Activated CD4-positive, alpha-beta T cell treated with anti-CD3 and anti-CD28 coated beads for 48 hours (primary cell): ENCODE data around the gene GSG1.

Experiments used
- DNase-seq: peaks from one replicate; pipeline ENCODE4 v3.0.0-alpha.2; 2020

Gene GSG1

DNA sequence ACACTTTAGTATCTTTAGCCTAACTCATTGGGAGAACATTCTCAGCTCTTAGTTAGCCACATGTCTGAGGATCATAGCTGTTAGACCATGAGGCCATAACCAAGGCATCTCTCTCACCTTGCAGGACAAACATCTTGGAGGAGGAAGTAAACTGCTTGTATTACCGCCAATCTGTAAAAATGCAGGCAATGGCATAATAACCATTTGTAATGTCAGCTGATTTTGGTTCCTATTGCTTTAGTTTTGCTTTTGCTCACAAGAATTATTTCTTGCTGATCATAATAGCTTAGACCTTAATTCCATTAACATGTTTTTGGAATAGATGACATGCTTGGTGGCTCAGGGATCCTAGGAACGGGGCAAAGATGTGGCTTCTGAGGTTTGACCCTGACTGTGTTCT, 16.4 kb upstream of the GSG1 start:
- no peak for DNase-seq

DNA sequence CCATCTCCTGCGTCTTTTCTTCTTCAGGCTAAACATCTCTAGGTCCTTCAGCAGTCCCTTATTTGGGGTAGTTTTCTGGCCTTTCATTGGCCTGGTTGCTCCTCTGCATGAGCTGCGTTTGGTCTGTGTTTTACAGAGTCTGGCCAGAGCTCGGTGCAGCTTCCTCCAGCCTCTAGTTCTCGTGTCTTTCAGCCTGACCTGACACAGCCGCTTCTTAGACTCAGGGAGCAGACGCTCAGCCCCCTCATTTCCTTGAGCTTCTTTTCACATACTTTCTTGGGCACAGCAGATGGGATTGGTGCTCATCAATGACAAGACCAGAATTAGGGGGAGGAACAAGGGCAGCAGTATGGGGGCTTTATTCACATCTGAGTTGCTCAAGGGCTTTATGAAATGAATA, 13.6 kb upstream of the GSG1 start:
- DNase-seq = no peak

DNA sequence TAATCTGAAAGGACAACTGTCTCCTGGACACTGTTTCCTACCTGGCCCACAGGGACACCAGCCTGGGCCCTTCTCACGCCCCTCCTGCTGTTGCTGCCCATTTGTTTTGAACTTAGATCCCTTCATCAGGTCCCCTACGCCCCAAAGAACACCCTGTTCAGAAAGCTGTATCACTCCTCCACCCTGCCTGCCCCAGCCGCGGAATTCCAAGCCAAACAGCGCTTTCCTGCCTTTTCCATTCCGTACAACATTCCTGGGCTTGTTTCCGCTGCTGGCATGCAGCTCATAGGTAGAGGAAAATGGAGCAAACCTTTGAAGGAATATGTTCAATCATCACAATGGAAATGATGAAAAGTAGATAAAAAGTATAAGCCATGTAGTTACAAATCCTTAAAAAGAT, 12.8 kb upstream of the GSG1 start:
- DNase-seq = no peak

DNA sequence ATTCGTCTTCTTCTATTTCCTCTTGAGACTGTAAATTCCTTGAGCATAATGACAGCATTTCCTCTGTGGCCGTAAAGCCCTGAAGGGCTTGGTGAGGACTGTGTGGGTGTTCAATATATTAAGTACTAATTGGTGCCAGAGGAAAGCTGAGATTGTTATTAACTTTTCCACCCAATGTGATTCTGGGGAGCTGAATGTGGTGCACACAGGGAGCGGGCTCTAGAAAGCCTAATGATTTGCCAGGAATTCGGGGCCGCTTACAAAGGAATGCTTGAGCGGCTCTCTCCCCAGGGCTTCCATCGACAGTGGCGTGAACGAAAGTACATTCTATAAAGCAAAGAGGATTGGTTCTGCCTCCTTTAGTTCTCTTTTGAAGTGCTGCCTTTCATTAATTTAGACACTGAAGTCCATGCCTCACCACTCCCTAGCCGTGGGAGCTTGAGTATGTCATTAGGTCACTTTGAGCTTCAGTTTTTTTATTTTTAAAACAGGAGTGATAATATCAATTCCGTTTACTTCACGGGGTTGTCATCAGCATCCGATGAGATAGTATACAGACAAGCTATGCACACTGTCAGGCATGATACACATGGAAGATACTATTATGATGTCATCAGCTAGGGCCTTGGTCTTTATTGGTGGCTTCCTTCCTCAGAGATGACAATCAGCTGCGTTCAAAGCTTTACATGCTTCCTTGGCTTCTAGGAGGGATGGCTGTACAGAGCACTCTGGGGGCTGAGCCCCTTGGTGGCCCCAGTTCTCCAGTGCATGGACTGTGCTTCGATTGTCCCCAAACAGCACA, 11.0 kb upstream of the GSG1 start:
- DNase-seq = no peak

DNA sequence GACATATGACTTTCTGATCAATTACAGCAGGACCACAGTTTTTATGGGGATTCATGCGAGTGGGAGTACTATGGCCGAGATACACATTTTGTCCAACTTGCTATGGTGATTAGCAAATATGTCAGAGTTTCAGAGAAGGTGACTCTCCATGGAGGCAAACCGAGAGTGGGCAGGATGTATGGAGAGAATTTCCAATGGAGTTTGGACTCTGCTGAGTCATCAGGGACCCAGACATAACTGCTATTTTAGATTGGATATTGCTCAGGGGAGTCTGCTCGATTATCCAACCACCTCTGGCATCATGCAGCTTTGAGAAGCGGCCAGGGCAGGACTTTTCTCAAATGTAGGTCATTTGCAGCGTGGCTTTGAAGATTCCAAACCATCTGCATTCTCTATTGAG, 9.5 kb upstream of the GSG1 start:
- no peak for DNase-seq

DNA sequence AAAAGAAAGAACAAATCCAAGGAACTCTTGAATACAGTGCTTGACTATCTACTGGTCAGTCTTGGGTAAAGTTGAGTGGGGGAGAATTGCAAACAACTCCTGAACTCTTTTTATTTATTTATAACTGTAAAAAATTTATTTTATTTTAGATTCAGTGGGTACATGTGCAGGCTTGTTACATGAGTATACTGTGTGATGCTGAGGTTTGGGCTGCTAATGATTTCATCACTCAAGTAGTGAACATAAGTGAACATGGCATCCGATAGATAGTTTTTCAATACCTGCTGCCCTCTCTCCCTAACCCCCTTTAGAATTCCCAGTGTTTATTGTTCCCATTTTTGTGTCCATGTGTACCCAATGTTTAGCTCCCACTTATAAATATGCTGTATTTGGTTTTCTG, 3.2 kb upstream of the GSG1 start:
- DNase-seq = no peak

DNA sequence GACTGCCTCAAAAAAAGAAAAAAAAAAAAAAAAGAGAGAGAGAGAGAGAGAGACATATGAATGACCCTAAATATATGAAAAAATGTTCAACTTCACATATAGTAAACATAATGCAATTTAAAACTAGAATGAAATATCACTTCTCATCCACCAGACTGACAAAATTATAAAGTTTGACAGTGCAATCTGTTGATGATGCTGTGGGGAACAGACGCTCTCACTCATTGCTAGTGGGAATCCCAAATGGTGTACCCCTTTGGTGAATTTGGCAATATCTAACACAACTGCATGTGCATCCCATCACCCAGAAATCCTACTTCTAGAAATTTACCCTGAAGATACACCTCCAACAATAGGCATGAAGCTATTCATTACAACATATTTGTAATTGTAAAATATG, 2.3 kb upstream of the GSG1 start:
- DNase-seq = no peak

DNA sequence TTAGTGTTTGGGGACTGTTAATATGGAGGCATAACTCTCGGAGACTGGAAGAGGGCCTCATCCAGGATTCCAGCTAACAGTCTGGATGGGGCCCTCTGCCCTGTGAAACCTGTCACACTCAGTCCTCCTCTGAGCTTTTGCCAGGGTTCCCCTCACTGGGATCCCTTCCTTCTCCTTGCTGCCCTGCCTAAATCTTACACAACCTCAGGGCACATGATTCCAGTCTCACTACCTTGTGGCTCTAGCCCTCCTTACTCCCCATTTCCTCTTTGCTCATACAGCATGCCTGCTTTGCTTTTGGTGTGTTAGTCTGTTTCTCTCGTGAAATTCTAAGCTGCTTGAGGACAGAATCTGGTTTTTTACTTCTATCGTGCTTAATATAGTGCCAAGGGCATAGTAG, 942 bp upstream of the GSG1 start:
- no peak for DNase-seq

DNA sequence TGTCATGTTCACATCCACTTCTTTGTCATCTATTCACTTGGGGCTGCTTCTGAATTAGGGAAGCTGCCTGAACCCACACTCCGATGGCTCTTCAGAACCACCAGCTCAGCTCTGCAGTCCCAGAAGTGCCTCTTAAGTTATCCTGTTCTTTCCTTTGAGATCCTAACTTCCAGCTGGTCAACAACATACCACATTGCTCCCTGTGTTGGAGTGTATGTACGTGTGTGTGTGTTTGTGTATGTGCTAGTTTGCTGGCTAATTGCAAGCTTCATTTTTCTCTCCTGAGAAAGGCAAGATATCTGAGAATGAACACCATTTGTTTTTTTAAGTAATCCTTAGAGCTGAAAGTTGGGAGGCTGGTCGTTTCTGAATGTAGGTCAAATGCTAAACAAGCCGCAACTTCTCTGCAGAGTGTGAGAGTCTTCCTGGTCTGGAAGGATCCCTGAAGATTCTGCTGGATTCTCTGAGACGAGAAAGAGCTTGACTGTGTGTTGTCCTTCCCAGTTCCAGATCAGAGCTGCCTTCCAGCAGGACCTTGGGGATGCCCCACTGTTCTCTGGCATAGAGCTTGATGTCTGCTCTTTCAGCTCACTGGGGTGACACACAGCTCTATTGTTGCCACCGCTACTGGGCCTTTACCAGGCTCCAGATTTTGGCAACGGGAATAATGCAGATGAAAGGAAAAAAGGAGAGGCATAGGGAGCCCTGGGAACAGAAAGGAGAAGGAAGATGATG, 839 bp downstream of the GSG1 start:
- DNase-seq = no peak

DNA sequence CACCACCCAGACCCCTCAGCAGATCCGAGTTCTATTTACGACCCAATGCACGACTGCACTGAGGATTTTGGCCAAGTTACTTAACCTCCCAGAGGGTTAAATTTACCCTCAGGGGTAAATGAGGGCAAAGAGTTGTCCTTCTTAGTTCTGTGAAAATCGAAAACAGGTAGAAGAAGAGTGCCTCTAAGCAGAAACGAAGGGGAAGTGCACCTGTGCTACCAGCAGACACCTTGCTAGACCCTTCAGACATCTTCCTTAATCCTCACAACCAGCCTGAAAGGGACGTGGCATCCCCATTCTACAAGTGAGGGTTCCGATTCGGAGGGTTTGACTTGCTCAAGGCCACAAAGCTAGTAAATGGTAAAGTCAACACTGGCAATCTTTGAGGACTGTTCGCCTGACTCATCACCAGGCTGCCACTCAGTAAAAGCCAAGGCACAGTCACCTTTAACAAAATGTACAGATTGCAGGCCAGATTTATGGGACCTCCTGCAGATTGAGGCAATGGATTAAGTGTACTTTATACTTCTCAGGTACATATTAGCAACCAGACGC, 1.6 kb downstream of the GSG1 start:
- DNase-seq = peak; percentile 47

DNA sequence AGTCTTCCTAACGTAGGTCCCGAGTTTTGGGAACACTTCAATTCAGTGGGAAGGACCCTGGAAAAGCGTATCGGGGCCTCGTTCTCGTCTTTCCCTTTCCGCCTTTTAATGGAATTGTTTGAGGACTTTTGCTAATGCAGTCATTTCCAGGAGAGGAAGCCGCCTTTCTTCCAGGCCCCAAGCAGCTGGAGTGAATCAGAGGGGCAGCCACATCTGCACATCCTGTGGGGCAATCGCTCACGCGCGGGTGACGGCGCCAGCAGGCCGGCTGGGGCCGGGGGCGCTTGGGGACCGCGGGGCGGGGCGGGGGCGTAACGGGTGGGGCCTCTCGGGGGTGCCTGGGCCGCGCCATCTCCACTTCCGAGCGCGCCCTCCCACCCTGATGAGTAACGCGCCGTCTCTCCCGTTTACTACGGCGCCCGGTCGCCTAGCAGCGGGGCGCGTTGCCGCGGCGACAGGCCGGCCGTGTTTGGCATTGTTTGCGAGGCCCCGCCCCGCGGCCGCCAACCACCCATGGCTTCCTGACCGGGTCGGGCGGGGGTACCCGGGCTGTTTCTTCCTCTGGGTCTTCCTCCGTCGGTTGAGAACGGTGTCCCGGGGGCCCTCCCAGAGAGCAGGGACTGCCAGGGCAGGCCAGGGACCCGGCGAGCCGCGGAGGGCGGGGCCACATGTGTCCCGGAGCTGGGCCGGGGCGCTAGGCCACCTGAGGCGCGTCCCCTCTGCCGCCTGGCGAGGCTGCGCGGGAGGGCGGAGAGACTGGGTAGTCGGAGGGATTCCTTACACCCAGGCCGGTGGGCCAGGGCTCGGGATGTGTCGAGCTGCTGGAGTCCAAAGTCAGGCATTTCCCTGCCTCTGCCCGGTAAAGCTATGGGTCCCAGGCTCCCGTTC, 2.3 kb downstream of the GSG1 start:
- DNase-seq = peak; percentile 88

DNA sequence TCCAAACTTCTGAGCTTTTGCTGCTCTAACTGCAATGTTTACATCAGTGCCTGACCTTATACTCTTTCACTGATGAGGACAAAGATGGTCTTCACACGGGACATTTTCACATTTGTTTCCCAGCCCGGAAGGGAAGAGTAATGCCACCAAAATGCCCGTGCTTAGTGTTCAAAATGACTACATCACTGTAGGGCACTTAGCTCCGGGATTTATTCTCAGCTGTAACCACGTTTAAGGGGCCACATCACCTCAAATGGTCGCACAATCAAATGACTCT, 2.9 kb downstream of the GSG1 start:
- no peak for DNase-seq

DNA sequence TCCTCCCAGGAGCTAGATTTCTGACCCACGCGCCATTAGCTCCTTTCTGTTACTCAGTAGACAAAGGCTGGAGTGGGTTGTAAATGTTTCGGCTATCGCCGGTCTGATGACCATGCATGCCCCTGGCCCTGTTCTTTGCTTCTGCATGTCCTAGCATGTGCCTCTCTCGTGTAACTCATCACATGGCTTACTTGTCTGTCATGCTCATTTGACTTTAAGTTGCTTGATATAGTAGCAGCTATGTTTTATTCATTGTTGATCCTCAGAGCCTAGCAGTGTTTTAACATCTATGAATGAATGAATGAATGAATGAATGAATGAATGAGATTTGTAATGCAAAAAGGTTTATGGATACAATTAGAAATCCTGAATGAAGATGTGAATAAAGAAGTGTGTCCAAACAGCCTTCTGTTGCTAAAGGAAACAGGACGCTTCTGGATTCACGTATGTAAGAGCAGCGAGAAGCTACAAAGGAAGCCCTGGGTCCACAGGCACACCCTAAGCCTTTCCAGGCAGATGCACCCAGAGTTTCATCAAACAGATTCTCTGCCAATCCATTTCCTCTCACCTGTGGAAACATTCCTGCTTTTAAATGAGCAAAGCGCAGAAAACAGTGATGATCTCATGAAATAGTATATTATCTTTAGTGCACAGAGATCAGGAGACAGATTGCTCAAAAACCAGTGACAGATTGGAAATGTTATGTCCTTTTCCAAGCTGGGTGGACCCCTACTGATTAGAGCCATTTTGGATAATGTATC, 3.4 kb downstream of the GSG1 start:
- no peak for DNase-seq

DNA sequence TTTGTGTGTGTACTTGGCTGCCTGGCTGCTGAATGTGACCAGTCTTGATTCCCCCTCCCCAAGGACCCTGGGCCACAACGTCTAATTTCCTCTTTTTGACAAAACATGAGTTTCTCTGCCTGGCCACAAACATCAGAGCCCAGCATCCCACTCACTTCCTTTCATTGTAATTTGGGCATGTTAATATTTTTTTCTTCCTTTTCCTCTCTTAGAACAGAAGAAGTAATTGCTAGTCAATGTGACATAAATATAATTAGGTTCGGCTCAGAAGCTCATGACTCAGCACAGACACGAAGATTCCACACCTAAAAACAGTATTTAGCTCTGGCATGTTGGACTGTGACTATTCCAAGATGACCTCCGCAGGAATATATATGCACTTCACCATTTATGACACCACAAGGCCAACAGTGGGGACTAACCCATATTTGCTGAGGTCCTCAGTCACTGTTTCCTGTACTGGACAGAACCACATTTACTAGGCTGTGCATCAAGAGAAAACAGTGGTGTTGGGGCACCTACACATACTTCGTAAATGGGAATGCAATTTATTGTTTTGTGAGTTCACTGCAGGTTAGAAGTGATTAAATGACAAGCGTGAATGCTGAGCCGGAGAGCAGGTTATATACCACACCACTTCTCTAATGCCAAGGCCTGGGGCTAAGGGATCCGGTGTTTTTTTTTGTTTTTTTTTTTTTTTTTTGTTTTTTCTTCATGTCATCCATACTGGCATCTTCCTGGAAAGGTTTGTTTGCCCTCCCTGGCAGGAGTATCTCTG, 4.2 kb downstream of the GSG1 start:
- DNase-seq = no peak

DNA sequence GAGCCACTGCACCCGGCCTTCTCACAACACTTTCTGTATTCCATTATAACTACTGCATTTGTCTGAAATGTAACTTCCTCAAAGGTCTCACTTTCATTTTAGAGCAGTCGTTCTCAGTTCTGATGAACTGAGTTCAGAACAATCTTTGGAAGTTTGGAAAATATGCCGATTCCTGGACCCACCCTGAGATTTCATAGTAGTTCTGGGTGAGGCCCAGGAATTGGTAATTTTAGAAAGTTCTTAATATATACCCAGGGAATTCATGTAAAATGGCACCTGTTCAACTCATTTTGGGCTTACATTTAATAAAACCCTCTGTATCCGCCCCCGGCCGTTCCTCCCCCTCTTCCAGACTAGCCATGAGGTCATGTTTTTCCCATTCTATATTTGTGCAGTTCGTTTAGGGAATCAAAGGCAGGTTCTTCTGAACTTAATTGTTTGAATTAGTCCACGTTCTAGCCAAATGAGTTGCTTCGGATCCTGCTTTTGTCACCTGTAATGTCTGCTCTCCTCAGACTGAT, 5.9 kb downstream of the GSG1 start:
- DNase-seq = no peak

DNA sequence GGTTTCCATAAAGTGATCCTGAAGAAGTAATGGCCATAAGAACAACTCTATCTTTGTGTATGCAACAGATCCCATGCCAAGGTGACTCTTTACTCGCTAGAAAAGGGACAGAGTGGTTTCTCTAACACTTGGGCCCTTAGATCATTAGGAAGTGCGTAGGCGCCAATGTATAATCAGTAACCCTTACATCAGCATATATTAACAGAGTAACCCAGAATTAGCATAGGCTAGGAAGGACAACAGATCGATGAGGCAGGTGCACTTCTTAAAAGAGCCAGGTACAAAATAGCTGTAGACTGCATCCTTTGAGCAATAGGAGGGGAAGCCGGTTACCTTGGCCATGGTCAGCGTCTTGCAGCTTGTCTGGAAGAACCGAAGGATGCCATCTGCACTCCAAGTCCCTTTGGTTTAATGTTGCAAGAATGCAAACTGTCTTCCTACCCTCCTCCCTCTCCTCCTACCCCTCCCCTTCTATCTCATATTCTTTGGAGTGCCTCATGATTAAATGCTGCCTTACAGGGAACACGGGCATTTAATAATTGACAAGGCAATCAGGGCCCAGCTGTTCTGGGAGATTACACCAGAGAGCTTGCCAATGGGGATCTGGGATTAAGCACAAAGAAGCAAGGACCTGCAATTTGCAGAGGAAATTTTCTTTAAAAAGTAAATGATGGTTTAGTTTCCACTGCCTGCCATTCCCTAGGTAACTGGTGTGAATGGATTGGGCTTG, 8.0 kb downstream of the GSG1 start:
- DNase-seq = no peak

DNA sequence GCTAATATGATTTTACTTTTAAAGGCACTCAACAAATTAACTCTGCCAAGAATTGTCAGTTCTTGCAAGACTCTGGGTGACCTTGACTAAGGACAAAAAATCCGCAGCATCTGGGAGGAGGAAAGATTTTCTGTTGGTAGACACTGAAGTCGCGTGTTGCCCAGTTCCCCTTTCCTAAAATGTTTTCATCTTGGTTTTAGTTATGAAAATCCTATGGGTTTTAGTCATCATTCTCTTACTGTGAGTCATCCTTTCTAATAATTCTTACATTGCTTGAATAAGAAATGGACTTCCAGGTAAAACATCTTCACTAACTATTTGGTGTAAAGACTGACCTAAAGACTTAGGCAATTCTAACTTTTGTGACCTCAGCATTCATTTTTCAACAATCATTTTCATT, 9.1 kb downstream of the GSG1 start:
- no peak for DNase-seq

DNA sequence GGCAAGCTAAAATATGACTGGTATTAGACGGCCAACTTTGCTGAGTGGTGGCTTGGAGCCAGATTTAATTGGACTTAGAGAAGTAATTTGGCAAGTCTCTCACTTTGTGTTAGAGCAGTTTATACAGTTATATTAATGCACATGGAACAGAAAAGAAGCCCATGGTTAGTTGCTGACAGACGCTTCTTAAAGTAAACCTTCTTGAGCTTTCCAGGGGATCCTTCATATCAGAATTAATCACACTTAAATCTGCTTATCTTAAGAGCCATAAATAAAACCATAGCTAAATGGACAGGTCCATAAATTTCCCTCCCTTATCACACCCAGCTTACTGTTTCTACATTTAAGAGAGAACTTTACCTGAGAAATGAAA, 9.6 kb downstream of the GSG1 start:
- DNase-seq = no peak

DNA sequence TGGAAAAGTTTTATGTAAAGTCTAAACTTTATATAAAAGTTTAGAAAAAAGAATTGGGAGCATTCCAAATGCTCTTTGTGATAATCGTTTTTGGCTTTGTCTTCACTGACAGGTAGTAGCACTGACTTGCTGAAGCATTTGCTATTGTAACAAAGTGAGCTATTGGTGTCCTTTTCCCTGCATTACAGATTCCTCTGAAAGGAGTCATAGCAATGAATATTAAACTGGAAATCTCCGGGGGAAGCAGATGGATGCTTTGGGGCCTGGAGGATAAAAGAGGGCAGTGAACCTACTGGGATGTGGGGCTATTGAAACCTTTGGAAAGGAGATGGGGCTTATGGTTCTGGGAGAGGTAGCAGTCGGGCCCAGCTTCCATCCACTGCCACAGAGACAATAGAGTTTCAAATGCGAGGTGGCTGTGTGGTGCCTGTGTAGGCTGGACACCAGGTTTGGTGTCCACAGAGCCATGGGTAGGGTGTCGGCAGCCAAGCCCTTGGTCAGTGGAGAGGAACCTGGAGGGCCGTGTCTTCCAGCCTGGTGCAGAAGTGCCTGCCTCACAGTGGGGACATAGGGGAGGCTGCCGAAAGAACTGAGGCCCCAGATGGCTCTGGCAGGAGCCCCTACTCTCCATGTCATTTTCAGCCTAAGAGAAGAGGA, 10.1 kb downstream of the GSG1 start:
- no peak for DNase-seq

DNA sequence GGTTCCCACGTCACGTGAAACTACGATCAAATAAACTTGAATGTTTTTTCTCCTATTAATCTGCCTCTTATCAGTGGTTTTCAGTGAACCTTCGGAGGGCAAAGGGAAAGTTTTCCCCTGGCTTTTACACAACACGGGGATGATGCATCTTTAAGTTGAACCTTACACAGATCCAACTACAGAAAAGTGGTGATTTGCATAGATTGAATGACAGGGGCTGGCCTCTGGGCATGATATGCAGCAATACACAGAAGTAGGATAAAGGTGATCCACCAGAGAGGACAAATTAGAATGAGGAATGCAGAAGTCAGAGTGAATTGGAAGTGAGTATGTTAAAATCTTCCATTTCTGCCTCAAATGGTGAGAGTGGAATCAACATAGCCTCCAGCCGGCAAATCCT, 11.6 kb downstream of the GSG1 start:
- DNase-seq = no peak

DNA sequence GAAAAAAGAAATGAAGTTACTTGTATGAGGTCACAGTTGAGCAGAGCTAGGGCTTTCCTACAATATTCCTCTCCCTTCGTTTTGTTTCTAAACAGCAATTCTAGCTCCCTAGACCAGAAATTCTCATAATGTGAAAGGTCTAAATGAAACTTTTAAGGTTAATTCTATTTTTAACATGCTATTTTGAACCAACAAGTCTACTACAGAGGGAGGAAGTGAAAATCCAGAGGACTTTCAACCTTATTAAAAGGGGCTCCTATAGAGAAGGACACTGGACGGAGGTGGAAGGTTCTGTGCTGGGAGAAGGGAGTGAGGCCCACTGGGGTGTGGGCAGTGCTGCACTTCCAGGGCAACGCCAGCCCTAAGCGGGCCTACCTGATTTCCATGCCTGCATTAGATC, 13.4 kb downstream of the GSG1 start:
- no peak for DNase-seq
